GM12892 (cell line): ENCODE data around the gene LCN15.

Experiments used
- POLR2A ChIP-seq: IDR thresholded peaks from 2 replicates; pipeline ENCODE4 v1.6.1; 2011; ENCODE audit warnings: low read depth, low read length, control low read depth
- POLR2AphosphoS5 ChIP-seq: IDR thresholded peaks from 2 replicates; pipeline ENCODE4 v1.6.1; 2011; ENCODE audit warnings: low read depth, low read length, control low read depth

- TF ChIP-seq POLR2AphosphoS5 (no peak), POLR2A (no peak)
Measured at GRCh38 chr9:136714096-136714892, 50.0 kb downstream of the LCN15 start.
